LoVo (cell line): ENCODE results near the gene OR6B2.

Experiments
- DNase-seq: peaks from one replicate; pipeline ENCODE4 v3.0.0-alpha.2; 2016; ENCODE audit warnings: low spot score

OR6B2 gene

GRCh38 chr2:240041363-240041762 is 11.1 kb upstream of the OR6B2 start:
- DNase-seq = no peak

GRCh38 chr2:240037358-240037757 is 7.1 kb upstream of the OR6B2 start:
- no peak for DNase-seq

GRCh38 chr2:240033330-240033678 is 3.1 kb upstream of the OR6B2 start:
- no peak for DNase-seq

- no peak for DNase-seq
Observed at GRCh38 chr2:240032406-240033329, 2.4 kb upstream of the OR6B2 start.

- peak; percentile 2 for DNase-seq
Observed at GRCh38 chr2:240024766-240025165, 5.5 kb downstream of the OR6B2 start.

GRCh38 chr2:240023792-240024191 is 6.4 kb downstream of the OR6B2 start:
- DNase-seq = no peak

GRCh38 chr2:240021488-240022104 is 8.6 kb downstream of the OR6B2 start:
- DNase-seq = peak; percentile 47

- no peak for DNase-seq
Observed at GRCh38 chr2:240018071-240018750, 12.0 kb downstream of the OR6B2 start.

GRCh38 chr2:240014327-240014726 is 15.9 kb downstream of the OR6B2 start:
- DNase-seq = no peak

- no peak for DNase-seq
Observed at GRCh38 chr2:240013343-240013742, 16.9 kb downstream of the OR6B2 start.

- DNase-seq = no peak
Observed at GRCh38 chr2:240002983-240003382, 27.2 kb downstream of the OR6B2 start.

GRCh38 chr2:240000671-240001070 is 29.6 kb downstream of the OR6B2 start:
- DNase-seq = no peak

- no peak for DNase-seq
Observed at GRCh38 chr2:239997686-239998409, 32.4 kb downstream of the OR6B2 start.

GRCh38 chr2:239994086-239994485 is 36.1 kb downstream of the OR6B2 start:
- DNase-seq = no peak

GRCh38 chr2:239993291-239993690 is 36.9 kb downstream of the OR6B2 start:
- DNase-seq = no peak

GRCh38 chr2:239991689-239992314 is 38.4 kb downstream of the OR6B2 start:
- DNase-seq = peak; percentile 53

GRCh38 chr2:239990966-239991365 is 39.3 kb downstream of the OR6B2 start:
- no peak for DNase-seq

GRCh38 chr2:239985356-239985755 is 44.9 kb downstream of the OR6B2 start:
- no peak for DNase-seq

GRCh38 chr2:239984421-239985194 is 45.6 kb downstream of the OR6B2 start:
- no peak for DNase-seq

- DNase-seq = no peak
Observed at GRCh38 chr2:239983004-239983778, 47.0 kb downstream of the OR6B2 start.
